GM23248 (cell line): ENCODE data around the gene CHST12. TPM values are rescaled to one million over a fixed set of nuclear protein-coding genes. Genes with fewer than 3 reads are reported as not detected.

ENCODE experiments used
- DNase-seq: peaks from one replicate; pipeline ENCODE4 v3.0.0-alpha.2; 2015
- H2AFZ ChIP-seq: fragments of 200-600 bp; sonication (generic); 2 replicates; pipeline ENCODE4 v1.6.1; 2016; ENCODE audit warnings: antibody characterized with exemption
- H3F3A ChIP-seq: fragments of 200-600 bp; sonication (generic); 2 replicates; pipeline ENCODE4 v1.6.1; 2016; ENCODE audit warnings: mild to moderate bottlenecking, antibody characterized with exemption, mixed run types; ENCODE audit not compliant: insufficient read depth
- H3K27ac ChIP-seq: fragments of 200-600 bp; sonication (generic); 2 replicates; pipeline ENCODE4 v1.5.1; 2016; ENCODE audit warnings: mild to moderate bottlenecking
- H3K27me3 ChIP-seq: fragments of 200-600 bp; sonication (generic); replicated peaks from 2 replicates; pipeline ENCODE4 v1.6.1; 2016; ENCODE audit warnings: mild to moderate bottlenecking; ENCODE audit not compliant: insufficient read depth
- H3K36me3 ChIP-seq: fragments of 200-600 bp; sonication (generic); 2 replicates; pipeline ENCODE4 v1.6.1; 2016; ENCODE audit warnings: low read depth, mild to moderate bottlenecking
- H3K4me1 ChIP-seq: fragments of 200-600 bp; sonication (generic); 2 replicates; pipeline ENCODE4 v1.6.1; 2016; ENCODE audit warnings: mild to moderate bottlenecking; ENCODE audit not compliant: insufficient read depth
- H3K4me2 ChIP-seq: fragments of 200-600 bp; sonication (generic); one replicate; pipeline ENCODE4 v1.6.1; 2016; ENCODE audit warnings: mild to moderate bottlenecking; ENCODE audit not compliant: unreplicated experiment
- H3K4me3 ChIP-seq: fragments of 200-600 bp; sonication (generic); 2 replicates; pipeline ENCODE4 v1.5.1; 2016; ENCODE audit warnings: mild to moderate bottlenecking
- H3K79me2 ChIP-seq: fragments of 200-600 bp; sonication (generic); 2 replicates; pipeline ENCODE4 v1.6.1; 2016; ENCODE audit warnings: mild to moderate bottlenecking; ENCODE audit not compliant: insufficient read depth
- H3K9ac ChIP-seq: fragments of 200-600 bp; sonication (generic); 2 replicates; pipeline ENCODE4 v1.6.1; 2016; ENCODE audit warnings: mild to moderate bottlenecking
- H3K9me2 ChIP-seq: fragments of 200-600 bp; sonication (generic); 2 replicates; pipeline ENCODE4 v1.6.1; 2016; ENCODE audit warnings: mixed run types, mild to moderate bottlenecking, moderate library complexity; ENCODE audit not compliant: insufficient read depth
- H3K9me3 ChIP-seq: fragments of 200-600 bp; sonication (generic); one replicate; pipeline ENCODE4 v1.6.1; 2017; ENCODE audit warnings: low read depth
- H4K20me1 ChIP-seq: fragments of 200-600 bp; sonication (generic); 2 replicates; pipeline ENCODE4 v1.6.0; 2016; ENCODE audit not compliant: insufficient read depth
- EZH2 ChIP-seq: fragments of 200-600 bp; sonication (generic); IDR thresholded peaks from 2 replicates; pipeline ENCODE4 v1.6.1; 2018; ENCODE audit warnings: antibody characterized with exemption, mild to moderate bottlenecking; ENCODE audit not compliant: insufficient read depth, poor library complexity, severe bottlenecking
- EZH2phosphoT487 ChIP-seq: fragments of 200-600 bp; sonication (generic); IDR thresholded peaks from 2 replicates; pipeline ENCODE4 v1.6.1; 2018; ENCODE audit warnings: antibody characterized with exemption, moderate library complexity, mild to moderate bottlenecking, low read depth; ENCODE audit not compliant: insufficient read depth
- WGBS, 2 experiments: methylation state at CpG; one replicate each; pipeline ENCODE4 v1.1.6; 2015 to 2017; ENCODE audit warnings: low lambda C conversion rate in 2 of 2, low coverage in 1 of 2; ENCODE audit errors: missing lambda C conversion rate in 2 of 2; 5-methylcytosine and 5-hydroxymethylcytosine counted together
- in situ Hi-C: fragments of 300-500 bp; cut with MboI; formaldehyde crosslinking; loops from 2 replicates; pipeline ENCODE4 v1.15.0; 2020
- polyA plus RNA-seq: library from polyadenylated mRNA; unstranded; fragments of >200 nt; fragmentation: Nextera tagmentation; extraction: Ambion mirVana; gene quantifications from 2 replicates; pipeline ENCODE4 v1.2.1, GENCODE V29; 2016
- total RNA-seq: library from RNA; depleted of rRNA; stranded (reverse); fragments of >200 nt; shearing (Covaris generic); gene quantifications from 2 replicates; pipeline ENCODE4 v1.2.3, GENCODE V29; 2014

CHST12 gene
- total and polyA plus RNA-seq, 2 experiments from 2014 or later, result 10.6 to 33.7 TPM

DNA sequence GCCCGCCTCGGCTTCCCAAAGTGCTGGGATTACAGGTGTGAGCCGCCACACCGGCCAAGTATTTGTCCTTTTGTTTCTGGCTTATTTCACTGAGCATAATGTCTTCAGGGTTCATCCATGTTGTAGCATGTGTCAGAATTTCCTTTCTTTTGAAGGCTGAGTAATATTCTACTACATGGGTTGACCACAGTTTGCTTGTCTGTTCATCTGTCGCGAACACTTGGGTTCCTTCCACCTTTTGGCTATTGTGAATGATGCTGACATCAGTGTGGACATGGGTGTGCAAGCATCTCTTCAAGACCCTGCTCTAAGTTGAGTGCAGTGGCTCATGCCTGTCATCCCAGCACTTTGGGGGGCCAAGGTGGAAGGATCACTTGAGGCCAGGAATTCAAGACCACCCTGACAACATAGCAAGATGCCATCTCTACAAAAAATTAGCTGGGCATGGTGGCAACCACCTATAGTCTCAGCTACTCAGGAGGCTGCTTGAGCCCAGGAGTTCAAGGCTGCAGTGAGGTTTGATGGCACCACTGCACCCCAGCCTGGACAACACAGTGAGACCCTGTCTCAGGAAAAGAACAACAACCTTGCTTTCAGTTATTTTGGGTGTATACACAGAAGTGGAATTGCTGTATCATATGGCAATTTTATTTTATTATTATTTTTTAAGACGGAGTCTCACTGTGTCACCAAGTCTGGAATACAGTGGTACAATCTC is 17.0 kb downstream of the CHST12 start:
- H3K36me3 ChIP-seq, result no peaks in the 10 kb centered on the region
- no peaks in the 10 kb centered on the region for H3K27me3 ChIP-seq
- no peak for DNase-seq
- no peaks in the 10 kb centered on the region for H4K20me1 ChIP-seq
- peaks cover 14% of the 10 kb centered on the region for H3K4me1 ChIP-seq
- no peak overlapping the region for H3K4me2 ChIP-seq
- H3F3A ChIP-seq, result peaks cover 6% of the 10 kb centered on the region; the same call in 1 of the 2 replicates
- no peak overlapping the region for H3K27ac ChIP-seq
- H3K9me2 ChIP-seq, result no peaks in the 10 kb centered on the region
- WGBS, 2 experiments, result 89 to 93% methylated on average over 7 of the region's 7 CpGs
- no peak for TF ChIP-seq EZH2phosphoT487
- TF ChIP-seq EZH2, result no peak
- no peak overlapping the region for H3K9ac ChIP-seq
- H3K9me3 ChIP-seq, result no peaks in the 10 kb centered on the region
- in situ Hi-C loops, result no loop called here
- peaks cover 55% of the 10 kb centered on the region for H3K79me2 ChIP-seq
- no peak overlapping the region for H2AFZ ChIP-seq
- H3K4me3 ChIP-seq, result no peak overlapping the region

DNA sequence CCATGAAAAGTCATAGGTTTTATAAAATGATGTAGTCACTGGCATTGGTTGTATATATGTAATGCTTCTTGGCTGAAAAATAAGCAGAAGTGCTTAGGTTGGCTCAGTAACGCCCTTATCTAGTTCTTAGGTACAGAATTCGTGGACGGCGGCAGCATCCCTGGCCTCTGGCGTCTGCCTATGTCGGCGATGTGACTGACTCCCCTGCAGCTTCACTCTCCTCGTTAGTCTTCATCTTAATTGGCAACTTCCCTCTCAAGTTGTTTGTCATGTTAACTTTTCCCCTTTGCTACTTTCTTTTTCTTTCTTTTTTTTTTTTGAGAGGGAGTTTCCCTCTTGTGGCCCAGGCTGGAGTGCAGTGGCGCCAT is 18.5 kb downstream of the CHST12 start:
- no peaks in the 10 kb centered on the region for H4K20me1 ChIP-seq
- no peak overlapping the region for H3K4me3 ChIP-seq
- no peaks in the 10 kb centered on the region for H3K36me3 ChIP-seq
- 96 to 99% methylated on average over 9 of the region's 9 CpGs for WGBS, 2 experiments
- H3K27me3 ChIP-seq, result no peaks in the 10 kb centered on the region
- no peak overlapping the region for H2AFZ ChIP-seq
- no peak for DNase-seq
- H3K4me1 ChIP-seq, result peaks cover 14% of the 10 kb centered on the region
- no peak overlapping the region for H3K9ac ChIP-seq
- H3K4me2 ChIP-seq, result no peak overlapping the region
- in situ Hi-C loops, result no loop called here
- peaks cover 6% of the 10 kb centered on the region; the same call in 1 of the 2 replicates for H3F3A ChIP-seq
- peaks cover 45% of the 10 kb centered on the region for H3K79me2 ChIP-seq
- TF ChIP-seq EZH2phosphoT487, result no peak
- TF ChIP-seq EZH2, result no peak
- H3K9me2 ChIP-seq, result no peaks in the 10 kb centered on the region
- H3K27ac ChIP-seq, result no peak overlapping the region
- H3K9me3 ChIP-seq, result no peaks in the 10 kb centered on the region

DNA sequence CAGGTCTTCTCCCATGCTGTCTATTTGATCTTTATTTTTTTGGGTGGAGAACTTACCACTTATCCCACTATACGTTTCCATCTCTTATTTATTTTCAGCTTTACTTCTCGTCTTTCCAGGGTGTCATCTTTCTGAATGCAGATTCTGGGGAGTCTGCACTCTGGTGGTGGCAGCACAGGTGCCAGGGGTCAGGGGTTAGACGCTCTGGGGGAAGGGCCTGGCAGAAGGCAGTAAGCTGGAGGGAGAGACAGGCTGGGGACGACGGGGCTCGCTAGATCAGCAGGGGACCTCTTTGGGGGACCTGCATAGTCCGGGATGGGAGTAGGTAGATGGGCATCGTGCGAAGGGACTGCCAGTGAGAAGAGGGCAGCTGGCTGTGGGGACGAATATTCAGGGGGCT is 22.3 kb downstream of the CHST12 start:
- Histone ChIP-seq H3K9me2 (no peaks in the 10 kb centered on the region), H2AFZ (no peak overlapping the region), H3K9ac (no peak overlapping the region), H3K4me3 (no peak overlapping the region), H3K4me1 (no peaks in the 10 kb centered on the region), H3K27me3 (no peaks in the 10 kb centered on the region), H3F3A (no peaks in the 10 kb centered on the region), H3K79me2 (peaks cover 32% of the 10 kb centered on the region), H4K20me1 (no peaks in the 10 kb centered on the region), H3K4me2 (no peak overlapping the region), H3K9me3 (no peaks in the 10 kb centered on the region), H3K36me3 (0 out of 2 replicates have a peak, but pooled peaks cover under 1% of the 10 kb centered on the region), H3K27ac (no peak overlapping the region)
- TF ChIP-seq EZH2phosphoT487 (no peak), EZH2 (no peak)
- 68 to 69% methylated on average over 10 of the region's 10 CpGs for WGBS, 2 experiments
- in situ Hi-C loops, result no loop called here
- DNase-seq, result no peak

DNA sequence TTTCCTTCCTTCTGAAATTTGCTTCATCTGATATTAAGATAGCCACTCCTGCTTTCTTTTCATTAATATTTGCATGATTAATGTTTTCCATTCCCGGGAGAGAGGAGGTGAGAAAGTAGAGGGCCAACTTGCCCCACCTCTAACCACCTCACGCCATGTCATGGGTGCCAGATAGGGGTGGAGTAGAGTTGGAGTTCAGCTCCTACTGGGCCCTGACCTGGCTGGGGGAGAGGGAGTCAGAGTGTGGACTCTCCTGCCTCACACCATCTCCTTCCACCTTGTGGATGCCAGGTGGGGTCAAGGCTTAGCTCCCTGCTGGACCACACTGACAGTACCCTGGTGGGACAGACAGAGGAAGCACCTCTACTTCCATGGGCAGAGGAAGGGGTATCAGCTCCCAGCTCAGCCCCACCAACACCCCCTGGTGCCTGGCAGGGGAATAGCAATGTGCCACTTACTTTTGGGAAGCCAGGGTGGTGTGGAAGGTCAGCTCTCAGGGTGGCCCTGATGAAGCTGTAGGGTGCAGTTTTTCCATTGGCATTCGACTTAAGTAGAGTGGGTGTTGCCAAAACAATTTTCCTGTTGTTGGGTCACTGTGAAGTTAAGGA is 28.0 kb downstream of the CHST12 start:
- no peaks in the 10 kb centered on the region for H3K9me2 ChIP-seq
- H3K36me3 ChIP-seq, result 0 out of 2 replicates have a peak, but pooled peaks cover 4% of the 10 kb centered on the region
- WGBS, 2 experiments, result 73 to 76% methylated on average over 3 of the region's 3 CpGs
- TF ChIP-seq EZH2phosphoT487, result no peak
- no peak for TF ChIP-seq EZH2
- H3F3A ChIP-seq, result no peaks in the 10 kb centered on the region
- H3K4me2 ChIP-seq, result no peak overlapping the region
- no peak overlapping the region for H3K4me3 ChIP-seq
- in situ Hi-C loops, result no loop called here
- no peaks in the 10 kb centered on the region for H3K27me3 ChIP-seq
- peak; percentile 19 for DNase-seq
- no peaks in the 10 kb centered on the region for H3K9me3 ChIP-seq
- H3K4me1 ChIP-seq, result no peaks in the 10 kb centered on the region
- peaks cover 25% of the 10 kb centered on the region for H3K79me2 ChIP-seq
- H3K9ac ChIP-seq, result no peak overlapping the region
- H2AFZ ChIP-seq, result no peak overlapping the region
- no peak overlapping the region for H3K27ac ChIP-seq
- no peaks in the 10 kb centered on the region for H4K20me1 ChIP-seq
